SK-N-SH (cell line): Measurements from ENCODE around the gene MAP6. TPM values are rescaled to one million over a fixed set of nuclear protein-coding genes. Genes with fewer than 3 reads are reported as not detected.

Experiments used
- CTCF ChIA-PET: fragments of 300-600, 350-600 bp; formaldehyde crosslinking; extraction: SDS; loops from one replicate; lab custom pipeline; 2021; lab: Yijun Ruan, JAX
- POLR2A ChIA-PET: fragments of 350-600 bp; sonication (Branson Sonifier 250); formaldehyde crosslinking; extraction: SDS; loops from one replicate; lab custom pipeline; 2020; ENCODE audit warnings: antibody characterized with exemption, inconsistent platforms; lab: Yijun Ruan, JAX
- DNase-seq: peaks from one replicate; pipeline ENCODE4 v3.0.0; 2012
- H2AFZ ChIP-seq: fragments of 200-600 bp; sonication (generic); 2 replicates; pipeline ENCODE4 v1.8.1; 2016; ENCODE audit warnings: antibody characterized with exemption, mild to moderate bottlenecking, low read depth
- H3F3A ChIP-seq: fragments of 200-600 bp; sonication (generic); replicated peaks from 2 replicates; pipeline ENCODE3; 2016; ENCODE audit warnings: antibody characterized with exemption, mild to moderate bottlenecking; ENCODE audit not compliant: insufficient read depth
- H3K27ac ChIP-seq, 2 experiments: fragments of 200-500 bp in 1 of 2; fragments of 200-600 bp in 1 of 2; sonication (Bioruptor generic) in 1 of 2; sonication (generic), shearing (Covaris generic) in 1 of 2; 2 replicates each; pipeline versions ENCODE4 v1.5.1 to v1.6.1; 2014 to 2016; ENCODE audit warnings: low read depth in 2 of 2, inconsistent platforms in 1 of 2, low read length in 1 of 2, mild to moderate bottlenecking in 1 of 2, mixed read lengths in 1 of 2
- H3K27me3 ChIP-seq: fragments of 200-600 bp; sonication (generic), shearing (Covaris generic); 2 replicates; pipeline ENCODE4 v1.6.1; 2016; ENCODE audit warnings: mixed run types; ENCODE audit not compliant: insufficient read depth
- H3K36me3 ChIP-seq, 2 experiments: fragments of 200-500 bp in 1 of 2; fragments of 200-600 bp in 1 of 2; sonication (Bioruptor generic) in 1 of 2; sonication (generic) in 1 of 2; replicated peaks in 1 of 2; 2 replicates each; pipeline versions ENCODE3 to v1.5.1; 2014 to 2016; ENCODE audit warnings: low read length in 1 of 2, mild to moderate bottlenecking in 1 of 2; ENCODE audit not compliant: insufficient read depth in 2 of 2, control insufficient read depth in 1 of 2
- H3K4me1 ChIP-seq, 2 experiments: fragments of 200-500 bp in 1 of 2; fragments of 200-600 bp in 1 of 2; sonication (Bioruptor generic) in 1 of 2; sonication (generic), shearing (Covaris generic) in 1 of 2; 2 replicates each; pipeline versions ENCODE4 v1.5.1 to v1.6.1; 2014 to 2016; ENCODE audit warnings: low read depth in 1 of 2, low read length in 1 of 2, mixed run types in 1 of 2; ENCODE audit not compliant: insufficient read depth in 2 of 2, control insufficient read depth in 1 of 2
- H3K4me2 ChIP-seq: fragments of 200-600 bp; sonication (generic), shearing (Covaris generic); 2 replicates; pipeline ENCODE4 v1.6.1; 2017; ENCODE audit warnings: mixed run types
- H3K4me3 ChIP-seq, 2 experiments: fragments of 200-500 bp in 1 of 2; fragments of 200-600 bp in 1 of 2; sonication (Bioruptor generic) in 1 of 2; sonication (generic), shearing (Covaris generic) in 1 of 2; 2 replicates each; pipeline versions ENCODE4 v1.5.1 to v1.8.1; 2014 to 2016; ENCODE audit warnings: low read depth in 2 of 2, inconsistent platforms in 1 of 2, low read length in 1 of 2, mild to moderate bottlenecking in 1 of 2, mixed read lengths in 1 of 2, moderate library complexity in 1 of 2
- H3K79me2 ChIP-seq: fragments of 200-600 bp; sonication (generic); 2 replicates; pipeline ENCODE4 v1.8.1; 2017; ENCODE audit warnings: mild to moderate bottlenecking; ENCODE audit not compliant: insufficient read depth
- H3K9ac ChIP-seq: fragments of 200-600 bp; sonication (generic); 2 replicates; pipeline ENCODE4 v1.6.1; 2017; ENCODE audit warnings: mixed run types
- H3K9me2 ChIP-seq: fragments of 200-600 bp; sonication (generic); 2 replicates; pipeline ENCODE4 v1.6.1; 2017; ENCODE audit warnings: mixed run types
- H3K9me3 ChIP-seq: fragments of 200-600 bp; sonication (generic); 2 replicates; pipeline ENCODE4 v1.6.1; 2017; ENCODE audit warnings: mixed run types, mild to moderate bottlenecking, moderate library complexity
- H4K20me1 ChIP-seq: fragments of 200-600 bp; sonication (generic); 2 replicates; pipeline ENCODE4 v1.6.1; 2017; ENCODE audit warnings: mild to moderate bottlenecking, mixed run types; ENCODE audit not compliant: insufficient read depth
- CTCF ChIP-seq: fragments of 200-600 bp; sonication (generic); IDR thresholded peaks from 2 replicates; pipeline ENCODE4 v1.6.1; 2017; ENCODE audit warnings: antibody characterized with exemption, mild to moderate bottlenecking, moderate library complexity
- ELF1 ChIP-seq: IDR thresholded peaks from 2 replicates; pipeline ENCODE4 v1.4.0; 2012
- EP300 ChIP-seq, 2 experiments: IDR thresholded peaks; 2 replicates each; pipeline versions ENCODE4 v1.4.0 to v1.6.1; 2012; ENCODE audit warnings: borderline replicate concordance in 1 of 2, low read depth in 1 of 2, low read length in 1 of 2
- FOXJ3 ChIP-seq: sonication (generic); formaldehyde crosslinking; IDR thresholded peaks from 2 replicates; pipeline ENCODE4 v1.5.1; 2020; ENCODE audit warnings: mild to moderate bottlenecking, missing genetic modification reagents
- GABPA ChIP-seq: IDR thresholded peaks from 2 replicates; pipeline ENCODE4 v1.4.0; 2012; ENCODE audit warnings: low read depth, mild to moderate bottlenecking
- JUND ChIP-seq: IDR thresholded peaks from 2 replicates; pipeline ENCODE4 v1.4.0; 2012
- MAX ChIP-seq: IDR thresholded peaks from 2 replicates; pipeline ENCODE4 v1.4.0; 2012; ENCODE audit warnings: low read depth
- MXI1 ChIP-seq: IDR thresholded peaks from 2 replicates; pipeline ENCODE4 v1.6.1; 2012; ENCODE audit warnings: mild to moderate bottlenecking, low read depth, low read length, improper control_type of control experiment
- NRF1 ChIP-seq: IDR thresholded peaks from 2 replicates; pipeline ENCODE4 v1.6.1; 2012; ENCODE audit warnings: low read depth, mild to moderate bottlenecking, low read length
- POLR2AphosphoS5 ChIP-seq: IDR thresholded peaks from 2 replicates; pipeline ENCODE4 v1.6.1; 2012; ENCODE audit warnings: low read depth, low read length
- REST ChIP-seq: IDR thresholded peaks from 2 replicates; pipeline ENCODE4 v1.6.1; 2012; ENCODE audit warnings: mild to moderate bottlenecking, low read depth, low read length, moderate library complexity
- SIN3A ChIP-seq: IDR thresholded peaks from 2 replicates; pipeline ENCODE4 v1.6.1; 2012; ENCODE audit warnings: low read depth, mild to moderate bottlenecking, low read length, moderate library complexity, borderline replicate concordance
- SMC3 ChIP-seq: IDR thresholded peaks from 2 replicates; pipeline ENCODE4 v1.6.1; 2012; ENCODE audit warnings: low read depth, low read length, improper control_type of control experiment
- TAF1 ChIP-seq: IDR thresholded peaks from 2 replicates; pipeline ENCODE4 v1.6.1; 2012; ENCODE audit warnings: low read depth, mild to moderate bottlenecking, low read length, moderate library complexity, borderline replicate concordance
- TCF12 ChIP-seq: IDR thresholded peaks from 2 replicates; pipeline ENCODE4 v1.4.0; 2012
- TEAD4 ChIP-seq: IDR thresholded peaks from 2 replicates; pipeline ENCODE4 v1.4.0; 2012; ENCODE audit warnings: mild to moderate bottlenecking, borderline replicate concordance; ENCODE audit not compliant: insufficient read depth
- USF1 ChIP-seq: IDR thresholded peaks from 2 replicates; pipeline ENCODE4 v1.4.0; 2012; ENCODE audit warnings: low read depth, borderline replicate concordance
- YY1 ChIP-seq: IDR thresholded peaks from 2 replicates; pipeline ENCODE4 v1.4.0; 2012; ENCODE audit warnings: low read depth, mild to moderate bottlenecking
- WGBS: methylation state at CpG from one replicate; pipeline ENCODE4 v1.1.6; 2017; ENCODE audit warnings: low lambda C conversion rate; 5-methylcytosine and 5-hydroxymethylcytosine counted together
- polyA plus RNA-seq, 3 experiments: library from polyadenylated mRNA; depleted of rRNA; stranded (reverse); fragments of >200 nt; gene quantifications; 2 replicates each; pipeline ENCODE4 v1.2.3, GENCODE V29; 2012

The MAP6 gene
- polyA plus RNA-seq, 1 of the 3 experiments (the other 2 are of a cell fraction): 11.1 TPM

- H3F3A ChIP-seq: no peaks in the 10 kb centered on the region
- WGBS: 60% methylated on average over 2 of the region's 2 CpGs
- peaks cover 0 to 11% of the 10 kb centered on the region in 2 experiments; a peak in 2 of 4 replicates for H3K4me1 ChIP-seq
- no peaks in the 10 kb centered on the region for H3K36me3 ChIP-seq
- no peak overlapping the region for H3K4me3 ChIP-seq
- no peak overlapping the region for H2AFZ ChIP-seq
- no peaks in the 10 kb centered on the region for H4K20me1 ChIP-seq
- ChIA-PET CTCF (interaction anchor here (1.2 to 2.4 kb wide), 4 partner anchors 9 to 152 kb away, joined by 3 to 11 read pairs (median 8); no protein-coding TSS in a partner anchor), POLR2A (no interaction called here)
- DNase-seq: no peak
- no peaks in the 10 kb centered on the region for H3K9me3 ChIP-seq
- H3K79me2 ChIP-seq: no peaks in the 10 kb centered on the region
- H3K27me3 ChIP-seq: no peaks in the 10 kb centered on the region; the same call in 1 of the 2 replicates
- no peak overlapping the region for H3K9ac ChIP-seq
- no peak overlapping the region for H3K4me2 ChIP-seq
- no peaks in the 10 kb centered on the region for H3K9me2 ChIP-seq
- TF ChIP-seq EP300 (IDR thresholded peaks at IDR 0.05; ENCODE audit: borderline replicate concordance in 1 of 2, low read depth in 1 of 2, low read length in 1 of 2) (no peak), CTCF (no peak), ELF1 (no peak), USF1 (no peak), JUND (no peak), GABPA (no peak), YY1 (no peak), TAF1 (no peak), TEAD4 (no peak), MXI1 (no peak), SMC3 (no peak), MAX (no peak), SIN3A (no peak), REST (no peak), POLR2AphosphoS5 (no peak), NRF1 (no peak), TCF12 (no peak), FOXJ3 (CRISPR knock-in tag) (no peak)
- TF ChIP-seq, all 33 proteins: peak for 0
- H3K27ac ChIP-seq: no peak overlapping the region
Observed at GRCh38 chr11:75715688-75716087, 46.9 kb upstream of the MAP6 start.
